Keratinocyte (primary cell): ENCODE measurements around the gene GLB1L2. TPM values are rescaled to one million over a fixed set of nuclear protein-coding genes. Genes with fewer than 3 reads are reported as not detected.

ENCODE experiments used
- DNase-seq: peaks from one replicate; pipeline ENCODE4 v3.0.0-alpha.2; 2011; ENCODE audit warnings: low read depth, missing footprints, low spot score
- FAIRE-seq: peaks from 2 replicates; lab custom pipeline; 2011; peaks lifted over from hg19 to GRCh38; lab: Jason Lieb, UNC
- H2AFZ ChIP-seq: 2 replicates; pipeline ENCODE4 v1.6.0; 2012; ENCODE audit warnings: low read length, control low read depth, inconsistent platforms; ENCODE audit not compliant: control insufficient read depth
- H3K27ac ChIP-seq: 2 replicates; pipeline ENCODE4 v1.5.1; 2011; ENCODE audit warnings: low read length; ENCODE audit not compliant: control insufficient read depth, insufficient read depth
- H3K27me3 ChIP-seq: 3 replicates; pipeline ENCODE4 v1.6.0; 2011; ENCODE audit warnings: low read length; ENCODE audit not compliant: control insufficient read depth, insufficient read depth; ENCODE audit errors: extremely low read depth
- H3K36me3 ChIP-seq, 2 experiments: 2 replicates in 1 of 2; 3 replicates in 1 of 2; pipeline ENCODE4 v1.5.1; 2011; ENCODE audit warnings: low read length in 2 of 2, mild to moderate bottlenecking in 1 of 2; ENCODE audit not compliant: control insufficient read depth in 2 of 2, insufficient read depth in 2 of 2; ENCODE audit errors: extremely low read depth in 1 of 2
- H3K4me1 ChIP-seq: 3 replicates; pipeline ENCODE4 v1.5.1; 2011; ENCODE audit warnings: low read length; ENCODE audit not compliant: control insufficient read depth, insufficient read depth; ENCODE audit errors: extremely low read depth
- H3K4me2 ChIP-seq: 3 replicates; pipeline ENCODE4 v1.6.0; 2011; ENCODE audit warnings: low read depth, low read length; ENCODE audit not compliant: control insufficient read depth, insufficient read depth; ENCODE audit errors: extremely low read depth
- H3K4me3 ChIP-seq, 3 experiments: fragments of 200-600 bp in 1 of 3; sonication (generic) in 1 of 3; 2 replicates in 2 of 3; 3 replicates in 1 of 3; pipeline ENCODE4 v1.5.1; 2011 to 2016; ENCODE audit warnings: low read length in 3 of 3, mild to moderate bottlenecking in 3 of 3, control low read depth in 2 of 3, inconsistent platforms in 1 of 3, low read depth in 1 of 3, mixed read lengths in 1 of 3, mixed run types in 1 of 3, moderate library complexity in 1 of 3; ENCODE audit not compliant: control insufficient read depth in 2 of 3, insufficient read depth in 2 of 3; ENCODE audit errors: extremely low read depth in 1 of 3
- H3K79me2 ChIP-seq: 2 replicates; pipeline ENCODE4 v1.6.0; 2012; ENCODE audit warnings: low read length; ENCODE audit not compliant: control insufficient read depth, insufficient read depth
- H3K9ac ChIP-seq: 3 replicates; pipeline ENCODE4 v1.6.0; 2011; ENCODE audit warnings: low read length; ENCODE audit not compliant: control insufficient read depth, insufficient read depth; ENCODE audit errors: extremely low read depth
- H3K9me1 ChIP-seq: 3 replicates; pipeline ENCODE4 v1.6.0; 2011; ENCODE audit warnings: low read length; ENCODE audit not compliant: control insufficient read depth, insufficient read depth; ENCODE audit errors: extremely low read depth
- H3K9me3 ChIP-seq: 2 replicates; pipeline ENCODE4 v1.5.1; 2012; ENCODE audit warnings: low read depth, low read length; ENCODE audit not compliant: control insufficient read depth
- H4K20me1 ChIP-seq: 3 replicates; pipeline ENCODE4 v1.6.0; 2011; ENCODE audit warnings: low read length; ENCODE audit not compliant: control insufficient read depth, insufficient read depth; ENCODE audit errors: extremely low read depth
- EZH2 ChIP-seq: IDR thresholded peaks from one replicate; pipeline ENCODE4 v1.6.1; 2012; ENCODE audit warnings: inconsistent platforms, mild to moderate bottlenecking, low read length, moderate library complexity
- dilution Hi-C: fragments of 300-500 bp; cut with MboI; formaldehyde crosslinking; loops from one replicate; pipeline ENCODE4 v1.7.0; 2020; ENCODE audit warnings: low sequenced_read_pairs; ENCODE audit not compliant: extremely low pct_ligation_motif_present
- polyA minus RNA-seq, 3 experiments: library from RNA; depleted of rRNA, polyadenylated mRNA; stranded (reverse); fragments of >200 nt; gene quantifications; 1 replicate in 1 of 3; 2 replicates in 1 of 3; 3 replicates in 1 of 3; pipeline ENCODE4 v1.2.3, GENCODE V29; 2011
- polyA plus RNA-seq, 5 experiments: library from polyadenylated mRNA; depleted of rRNA in 3 of 5; stranded (reverse) in 3 of 5; stranded (forward) in 1 of 5; unstranded in 1 of 5; fragments of >200 nt; gene quantifications; 1 replicate in 1 of 5; 2 replicates in 3 of 5; 3 replicates in 1 of 5; pipeline versions ENCODE4 v1.2.1 to v1.2.3, GENCODE V29; 2011 to 2012; ENCODE audit warnings: missing spikeins in 2 of 5, low read depth in 1 of 5, low replicate concordance in 1 of 5
- TF ChIP-seq, protein P1 (sequence below), 3 experiments: IDR thresholded peaks in 1 of 3; conservative IDR thresholded peaks in 1 of 3; optimal IDR thresholded peaks in 1 of 3; 2 replicates in 2 of 3; 3 replicates in 1 of 3; pipeline versions ENCODE3 to v1.5.1; 2011; ENCODE audit warnings: low read length in 3 of 3, mild to moderate bottlenecking in 3 of 3, moderate library complexity in 2 of 3, control low read depth in 1 of 3, inconsistent platforms in 1 of 3; ENCODE audit not compliant: insufficient read depth in 2 of 3; ENCODE audit errors: extremely low read depth in 1 of 3

GLB1L2 gene, protein sequence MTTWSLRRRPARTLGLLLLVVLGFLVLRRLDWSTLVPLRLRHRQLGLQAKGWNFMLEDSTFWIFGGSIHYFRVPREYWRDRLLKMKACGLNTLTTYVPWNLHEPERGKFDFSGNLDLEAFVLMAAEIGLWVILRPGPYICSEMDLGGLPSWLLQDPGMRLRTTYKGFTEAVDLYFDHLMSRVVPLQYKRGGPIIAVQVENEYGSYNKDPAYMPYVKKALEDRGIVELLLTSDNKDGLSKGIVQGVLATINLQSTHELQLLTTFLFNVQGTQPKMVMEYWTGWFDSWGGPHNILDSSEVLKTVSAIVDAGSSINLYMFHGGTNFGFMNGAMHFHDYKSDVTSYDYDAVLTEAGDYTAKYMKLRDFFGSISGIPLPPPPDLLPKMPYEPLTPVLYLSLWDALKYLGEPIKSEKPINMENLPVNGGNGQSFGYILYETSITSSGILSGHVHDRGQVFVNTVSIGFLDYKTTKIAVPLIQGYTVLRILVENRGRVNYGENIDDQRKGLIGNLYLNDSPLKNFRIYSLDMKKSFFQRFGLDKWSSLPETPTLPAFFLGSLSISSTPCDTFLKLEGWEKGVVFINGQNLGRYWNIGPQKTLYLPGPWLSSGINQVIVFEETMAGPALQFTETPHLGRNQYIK
- 4.0 to 5.1 TPM (median 4.3 TPM) in 3 replicates for polyA plus RNA-seq
- polyA plus RNA-seq (2011; ENCODE audit: low read depth) = 3.0 TPM
- polyA plus RNA-seq (2011; cell fraction: cytosol; rRNA removed) = 3.3 and 3.4 TPM in 2 replicates
- polyA plus RNA-seq (2011; cell fraction: nucleus; rRNA removed) = 8.3 and 9.0 TPM in 2 replicates
- 4.3 and 8.0 TPM in 2 replicates for polyA plus RNA-seq (2012; ENCODE audit: low replicate concordance)
- polyA minus RNA-seq = 4.4 to 5.6 TPM (median 5.4 TPM) in 3 replicates
- 4.2 TPM for polyA minus RNA-seq (2011; cell fraction: cytosol; rRNA and poly(A)+ RNA removed)
- polyA minus RNA-seq (2011; cell fraction: nucleus; rRNA and poly(A)+ RNA removed) = 5.8 and 6.1 TPM in 2 replicates

DNA sequence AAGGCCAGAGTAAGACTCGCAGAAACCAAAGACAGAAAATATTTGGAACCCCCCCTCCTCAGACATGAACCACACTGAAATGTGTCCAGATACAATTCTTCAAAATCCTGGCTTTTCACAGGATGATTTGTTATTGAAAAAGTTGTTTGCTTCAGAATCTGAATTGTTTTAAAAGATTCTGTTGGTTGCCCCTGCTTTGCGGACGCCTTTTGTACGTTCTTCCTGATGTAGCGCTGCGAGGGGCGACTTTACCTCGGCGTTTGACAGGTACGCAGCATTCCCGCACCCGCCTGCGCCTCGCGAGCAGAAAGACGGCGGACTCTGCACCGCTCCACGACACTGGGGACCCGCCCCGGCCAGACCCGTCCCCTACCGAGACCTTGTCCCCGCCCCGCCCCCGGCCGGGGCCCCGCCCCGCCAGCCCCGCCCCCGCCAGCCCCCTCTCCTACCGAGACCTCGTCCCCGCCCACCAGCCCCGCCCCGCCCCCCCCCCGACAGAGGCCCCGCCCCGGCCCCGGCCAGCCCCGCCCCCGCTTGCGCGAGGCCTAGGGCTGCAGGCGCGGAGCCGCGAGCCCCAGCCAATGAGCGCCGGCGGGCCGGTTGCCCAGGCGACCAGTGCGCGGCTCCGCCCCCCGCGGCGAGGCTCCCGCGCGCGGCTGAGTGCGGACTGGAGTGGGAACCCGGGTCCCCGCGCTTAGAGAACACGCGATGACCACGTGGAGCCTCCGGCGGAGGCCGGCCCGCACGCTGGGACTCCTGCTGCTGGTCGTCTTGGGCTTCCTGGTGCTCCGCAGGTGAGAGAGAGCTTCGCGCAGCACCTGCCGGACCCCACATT lies at the start of gene GLB1L2:
Gene GLB1L2, plus strand, starts transcription at position 635 of the 835 bp plus-strand sequence. Its CDS starts 74 bp downstream, at position 709.
- Histone ChIP-seq H3K27ac (no peak within 1 kb of the TSS), H3K4me2 (peak within 1 kb of the TSS; percentile 88), H2AFZ (peak within 1 kb of the TSS; percentile 75), H3K79me2 (no peaks in the 10 kb centered on the region), H3K27me3 (peaks cover 8% of the 10 kb centered on the region), H3K9me3 (no peaks in the 10 kb centered on the region), H4K20me1 (no peaks in the 10 kb centered on the region), H3K4me3 (peak within 1 kb of the TSS; percentile 50 to 71 (median 69)), H3K9me1 (no peaks in the 10 kb centered on the region), H3K4me1 (peaks cover 2% of the 10 kb centered on the region), H3K9ac (peak within 1 kb of the TSS; percentile 35), H3K36me3 (no peaks in the 10 kb centered on the region)
- TF ChIP-seq EZH2 = no peak
- TF ChIP-seq, protein P1, sequence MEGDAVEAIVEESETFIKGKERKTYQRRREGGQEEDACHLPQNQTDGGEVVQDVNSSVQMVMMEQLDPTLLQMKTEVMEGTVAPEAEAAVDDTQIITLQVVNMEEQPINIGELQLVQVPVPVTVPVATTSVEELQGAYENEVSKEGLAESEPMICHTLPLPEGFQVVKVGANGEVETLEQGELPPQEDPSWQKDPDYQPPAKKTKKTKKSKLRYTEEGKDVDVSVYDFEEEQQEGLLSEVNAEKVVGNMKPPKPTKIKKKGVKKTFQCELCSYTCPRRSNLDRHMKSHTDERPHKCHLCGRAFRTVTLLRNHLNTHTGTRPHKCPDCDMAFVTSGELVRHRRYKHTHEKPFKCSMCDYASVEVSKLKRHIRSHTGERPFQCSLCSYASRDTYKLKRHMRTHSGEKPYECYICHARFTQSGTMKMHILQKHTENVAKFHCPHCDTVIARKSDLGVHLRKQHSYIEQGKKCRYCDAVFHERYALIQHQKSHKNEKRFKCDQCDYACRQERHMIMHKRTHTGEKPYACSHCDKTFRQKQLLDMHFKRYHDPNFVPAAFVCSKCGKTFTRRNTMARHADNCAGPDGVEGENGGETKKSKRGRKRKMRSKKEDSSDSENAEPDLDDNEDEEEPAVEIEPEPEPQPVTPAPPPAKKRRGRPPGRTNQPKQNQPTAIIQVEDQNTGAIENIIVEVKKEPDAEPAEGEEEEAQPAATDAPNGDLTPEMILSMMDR (optimal IDR thresholded peaks at IDR 0.05 in 1 of 3, IDR thresholded peaks at IDR 0.05 in 1 of 3, conservative IDR thresholded peaks at IDR 0.05 in 1 of 3; ENCODE audit: extremely low read depth in 1 of 3, insufficient read depth in 2 of 3, low read length in 3 of 3) = no peak
- dilution Hi-C loops = no loop called here
- FAIRE-seq (no peak), DNase-seq (no peak)
